GM19193 (cell line): ENCODE data around the gene SNX11.

Source experiments
- POLR2A ChIP-seq: IDR thresholded peaks from 4 replicates; pipeline ENCODE4 v1.6.1; 2011; ENCODE audit not compliant: insufficient read depth, insufficient read length; ENCODE audit errors: extremely low read depth

SNX11 gene

DNA sequence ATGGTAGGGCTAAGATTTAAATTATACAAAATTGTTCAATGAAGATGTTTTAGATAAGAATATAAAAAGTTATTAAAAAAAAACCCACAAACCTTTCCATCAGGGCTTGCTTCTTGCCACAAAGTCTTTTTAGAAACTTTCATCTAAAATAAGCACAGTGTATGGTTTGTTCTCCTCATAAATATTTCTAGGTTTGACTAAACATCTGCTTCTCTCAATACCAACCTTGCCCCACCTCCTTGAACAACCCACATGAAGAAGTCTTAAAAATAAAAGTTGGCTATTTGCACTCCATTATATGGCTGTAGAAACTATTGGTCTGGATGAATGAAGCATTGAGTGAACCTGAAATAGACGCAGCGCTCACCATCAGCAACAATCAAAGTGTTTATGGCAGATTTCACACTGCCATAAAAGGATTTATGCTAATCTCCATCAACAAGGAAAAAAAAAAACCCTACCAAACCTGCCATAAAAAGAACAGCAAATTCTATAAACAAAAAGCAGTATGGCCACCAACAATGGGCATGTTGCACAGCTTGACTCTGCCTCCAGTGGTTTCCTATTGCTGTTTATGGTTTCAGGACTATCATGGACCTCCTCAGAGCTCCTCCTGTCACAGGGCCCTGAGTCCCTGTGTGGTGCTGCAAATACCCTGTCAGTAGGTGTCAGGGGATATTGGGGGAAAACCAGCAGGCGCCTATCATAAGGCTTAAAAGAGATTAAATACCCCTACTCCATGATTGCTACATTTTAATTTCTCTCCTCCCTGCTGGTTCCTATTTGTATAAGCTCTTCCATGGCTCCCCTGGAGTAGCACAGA lies 37.6 kb downstream of the SNX11 start:
- no peak for TF ChIP-seq POLR2A

DNA sequence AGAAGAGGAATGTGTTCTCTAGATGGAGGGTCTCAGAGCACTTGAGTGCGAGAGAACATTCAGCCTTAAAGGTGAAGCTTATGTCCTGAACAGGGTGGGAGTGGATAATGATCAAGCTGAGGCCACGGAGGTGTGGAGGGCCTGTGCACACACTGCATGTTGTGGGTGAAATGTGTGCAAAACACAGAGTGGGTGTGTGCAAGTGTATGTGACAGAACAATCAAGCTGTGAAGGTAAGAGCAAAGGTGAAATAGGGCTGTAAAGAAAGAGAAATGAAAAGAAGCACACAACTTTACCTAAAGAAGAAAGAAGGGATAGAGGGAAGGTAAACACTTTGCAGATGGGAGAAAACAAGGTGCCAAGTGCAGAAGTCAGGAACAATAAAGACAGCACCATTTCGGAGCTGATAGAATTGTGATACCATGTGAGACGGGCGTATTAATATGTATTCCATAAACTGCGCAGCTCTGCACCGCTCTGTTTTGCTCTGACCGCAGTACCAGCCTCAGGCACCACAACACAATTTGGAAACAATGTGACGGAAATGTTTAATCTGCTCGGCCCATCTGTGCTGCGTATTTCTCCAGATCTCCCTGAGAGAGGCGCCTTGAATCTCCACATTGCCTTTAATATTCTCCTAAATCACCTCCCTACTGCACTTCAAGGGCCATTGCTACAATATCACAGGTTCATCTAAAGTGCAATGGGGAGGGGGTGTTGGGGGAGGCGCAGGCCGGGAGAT lies 40.6 kb downstream of the SNX11 start:
- TF ChIP-seq POLR2A, result no peak

DNA sequence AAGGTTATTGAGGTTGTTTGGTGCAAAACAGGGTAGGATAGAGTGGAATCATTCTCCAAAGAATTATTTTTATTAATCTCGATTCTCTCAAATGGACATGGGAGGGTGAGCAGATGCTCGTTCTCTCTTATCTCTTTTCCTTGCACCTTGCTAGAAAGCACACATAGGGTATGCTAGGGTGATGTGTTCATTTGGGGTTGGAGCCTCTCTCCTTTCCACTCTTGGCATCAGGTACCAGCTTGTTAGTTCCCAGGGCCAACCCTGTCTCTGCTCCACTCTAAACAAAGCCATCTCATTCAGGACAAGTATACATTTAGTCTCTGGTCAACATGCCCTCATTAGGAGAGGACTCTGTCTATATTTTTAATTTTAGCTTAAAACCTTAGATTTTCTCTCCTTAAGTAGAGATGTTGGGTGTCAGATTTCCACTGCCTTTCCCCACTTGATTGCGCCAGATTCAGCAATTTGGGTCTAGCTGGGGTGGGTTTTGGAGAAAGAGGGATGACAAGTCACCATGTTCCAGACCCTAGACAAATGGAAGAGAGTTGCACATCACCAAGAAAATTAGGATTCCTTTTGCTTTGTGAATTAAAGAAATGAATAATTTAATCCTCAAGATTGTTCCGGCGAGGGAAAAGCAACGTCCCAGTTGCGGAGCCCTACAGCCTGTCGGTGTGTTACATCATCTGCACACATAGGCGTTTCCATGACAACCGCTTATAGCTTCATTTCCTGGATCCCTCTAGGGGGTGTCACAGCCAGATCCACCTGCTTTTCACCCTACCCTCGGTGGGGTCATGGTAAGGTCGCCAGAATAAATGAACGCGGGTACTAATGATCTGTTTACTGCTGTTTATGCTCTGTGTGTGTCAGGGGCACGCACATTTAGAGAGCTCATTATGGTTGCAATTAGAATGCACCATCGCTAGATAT lies 41.6 kb downstream of the SNX11 start:
- TF ChIP-seq POLR2A, result no peak

- TF ChIP-seq POLR2A, result no peak
These were observed 42.4 kb downstream of the SNX11 start for GRCh38 chr17:48149787-48150463.

DNA sequence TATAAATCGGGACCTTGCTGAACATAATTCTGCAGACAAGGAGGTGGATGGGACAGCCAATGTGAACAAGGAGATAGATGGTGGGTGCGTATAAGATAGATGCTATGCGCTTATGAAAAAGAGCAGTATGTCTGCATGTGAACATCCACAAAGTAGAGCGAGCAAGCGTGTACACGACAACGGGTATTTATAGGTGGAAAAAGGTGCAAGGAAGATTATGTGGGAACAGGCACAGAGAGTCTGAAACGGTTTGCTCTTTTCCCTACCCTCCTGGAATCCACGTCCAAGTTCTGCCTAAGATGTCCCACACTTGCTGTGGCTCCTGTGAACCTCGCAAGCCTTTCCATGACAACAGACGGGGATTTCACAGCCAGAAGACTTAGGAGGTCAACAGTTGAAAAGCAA lies 43.0 kb downstream of the SNX11 start:
- TF ChIP-seq POLR2A, result no peak

DNA sequence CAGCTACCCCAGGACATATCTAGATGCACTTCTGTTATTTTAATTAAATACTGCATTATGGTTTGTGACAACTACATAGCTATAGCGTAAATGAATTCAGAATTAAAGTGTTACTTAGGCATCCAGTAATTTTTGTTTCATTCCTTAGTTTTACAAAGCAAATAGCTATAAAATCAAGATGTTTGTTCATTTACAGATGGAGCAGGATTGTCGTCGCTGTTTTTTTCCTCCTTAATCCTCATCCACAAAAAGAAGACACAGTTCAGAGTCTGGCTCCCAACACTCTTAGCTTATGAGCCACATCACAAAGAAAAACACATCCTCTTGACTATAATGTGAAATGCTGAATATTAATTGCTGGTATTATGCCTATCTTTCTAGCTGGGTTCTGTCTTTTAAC lies 43.7 kb downstream of the SNX11 start:
- no peak for TF ChIP-seq POLR2A

- no peak for TF ChIP-seq POLR2A
These were observed 44.7 kb downstream of the SNX11 start for GRCh38 chr17:48152289-48152688.

DNA sequence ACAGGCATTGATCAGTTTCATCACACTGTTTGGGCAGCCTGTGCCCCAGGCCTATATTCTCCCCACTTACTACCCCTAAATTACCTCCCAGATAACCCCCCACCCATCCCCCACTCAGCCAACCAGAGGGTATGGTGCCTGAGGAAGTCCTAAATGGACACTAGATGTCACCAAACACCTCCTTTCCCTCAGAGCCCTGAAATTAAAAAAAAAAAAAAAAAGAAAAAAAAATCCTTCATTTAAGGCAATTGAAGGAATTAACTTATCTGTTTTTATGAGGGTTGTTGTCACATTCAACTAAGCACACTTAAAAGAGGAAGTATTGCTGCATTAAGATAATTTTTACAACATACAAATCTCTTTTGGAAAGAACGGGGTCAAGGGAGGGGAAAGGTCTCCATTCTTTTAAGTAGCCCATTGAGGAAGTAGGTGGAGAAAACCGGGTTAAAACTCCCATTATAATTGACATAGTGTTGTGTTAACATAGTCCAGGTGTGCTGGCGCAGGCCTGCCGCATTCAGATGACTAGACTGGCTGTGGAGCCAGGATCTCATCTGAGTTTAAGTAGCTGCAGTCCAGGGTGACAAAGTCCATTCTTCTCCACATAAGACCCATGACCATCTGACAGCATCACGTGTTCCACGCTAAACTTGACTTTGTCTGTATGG lies 46.3 kb downstream of the SNX11 start:
- TF ChIP-seq POLR2A, result no peak

GRCh38 chr17:48155889-48156611 lies 48.5 kb downstream of the SNX11 start:
- TF ChIP-seq POLR2A, result no peak

DNA sequence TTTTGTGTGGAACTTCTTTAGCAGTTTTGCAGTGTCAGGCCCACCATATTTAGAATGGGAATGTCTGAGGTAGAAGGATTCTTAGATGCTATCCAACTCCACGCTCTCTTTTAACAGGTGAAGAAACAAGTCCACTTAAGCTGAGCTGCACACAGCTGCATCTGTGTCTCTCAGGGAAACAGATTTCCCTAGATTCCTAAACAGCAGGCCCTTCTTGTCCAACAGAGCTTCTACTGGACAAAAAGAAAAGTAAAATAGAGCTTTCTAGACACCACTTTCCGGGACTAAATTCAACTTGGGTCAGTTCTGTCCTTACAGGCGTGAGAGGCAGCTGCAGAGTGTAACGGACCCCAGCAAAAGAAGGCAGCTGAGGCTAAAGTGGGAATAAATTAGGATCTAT lies 51.7 kb downstream of the SNX11 start:
- no peak for TF ChIP-seq POLR2A

GRCh38 chr17:48160177-48161081 lies 52.9 kb downstream of the SNX11 start:
- TF ChIP-seq POLR2A, result no peak

DNA sequence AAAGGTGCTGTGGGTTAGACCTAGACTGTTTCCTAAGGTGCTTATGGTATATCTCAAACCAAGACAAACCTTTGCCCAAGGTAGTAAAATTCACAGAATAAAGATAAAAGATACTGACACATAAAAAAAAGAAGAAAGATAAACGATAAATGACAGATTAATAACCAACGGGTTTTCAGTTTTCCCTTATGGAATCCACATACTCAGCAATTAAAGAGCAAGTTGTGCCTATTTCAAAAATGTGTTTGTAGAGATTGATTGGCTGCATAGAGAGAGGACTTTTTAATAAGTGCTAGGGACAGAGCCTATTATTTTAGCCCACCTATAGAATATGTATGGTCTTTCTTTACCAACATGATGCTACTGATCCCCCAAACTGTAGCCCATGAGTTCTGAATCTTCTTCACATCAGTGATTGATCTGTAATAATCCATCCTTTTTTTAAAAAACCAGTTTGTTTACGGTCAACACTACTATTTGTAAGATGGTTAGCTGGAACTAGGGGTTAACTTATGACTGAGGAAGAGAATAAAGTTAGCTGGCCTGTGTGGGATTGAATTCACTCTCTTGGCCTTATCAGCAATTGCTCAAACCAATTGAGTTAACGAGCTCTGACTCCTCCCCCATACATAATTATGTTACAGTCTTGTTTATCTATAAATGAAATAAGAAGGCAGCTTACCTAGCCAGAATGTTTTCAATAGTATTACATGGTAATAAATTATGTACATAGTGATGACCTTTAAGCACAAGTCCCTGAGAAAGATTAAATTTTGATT lies 53.8 kb downstream of the SNX11 start:
- TF ChIP-seq POLR2A, result no peak
